WERI-Rb-1 (cell line): Measurements from ENCODE around the gene SEBOX.
A peak's percentile ranks its signal among the peaks of the same experiment; 100 is the strongest.

Experiments
- DNase-seq: peaks from one replicate; pipeline ENCODE4 v3.0.0-alpha.2; 2020
- H3K27ac ChIP-seq: fragments of 250-450 bp; sonication (Bioruptor Pico); 2 replicates; pipeline ENCODE4 v1.5.1; 2020; ENCODE audit warnings: mild to moderate bottlenecking, moderate library complexity
- H3K27me3 ChIP-seq: fragments of 250-450 bp; sonication (Bioruptor Pico); 2 replicates; pipeline ENCODE4 v1.5.1; 2021; ENCODE audit warnings: mild to moderate bottlenecking, low read depth, moderate library complexity; ENCODE audit not compliant: insufficient read depth, severe bottlenecking
- H3K36me3 ChIP-seq: fragments of 250-450 bp; sonication (Bioruptor Pico); 2 replicates; pipeline ENCODE4 v1.5.1; 2020; ENCODE audit warnings: mild to moderate bottlenecking, moderate library complexity
- H3K4me3 ChIP-seq: 2 replicates; pipeline ENCODE4 v1.5.1; 2011; ENCODE audit warnings: low read depth, mild to moderate bottlenecking, control low read depth, low read length
- H3K9me3 ChIP-seq: fragments of 250-450 bp; sonication (Bioruptor Pico); 2 replicates; pipeline ENCODE4 v1.5.1; 2021; ENCODE audit warnings: mild to moderate bottlenecking, moderate library complexity; ENCODE audit not compliant: severe bottlenecking
- TF ChIP-seq, protein P1 (sequence below): IDR thresholded peaks from 2 replicates; pipeline ENCODE4 v1.5.1; 2011; ENCODE audit warnings: low read depth, mild to moderate bottlenecking, control low read depth, inconsistent platforms, low read length

The SEBOX gene

GRCh38 chr17:28357061-28357900 is 7.7 kb downstream of the SEBOX start, which contains the start of gene POLDIP2:
TSS of gene POLDIP2 (minus strand) at chr17:28357527. CDS start at chr17:28357448, 79 bp downstream.
- Histone ChIP-seq H3K36me3 (peaks cover 62% of the 10 kb centered on the region), H3K4me3 (peak within 1 kb of the TSS; percentile 80)
- TF ChIP-seq, protein P1, sequence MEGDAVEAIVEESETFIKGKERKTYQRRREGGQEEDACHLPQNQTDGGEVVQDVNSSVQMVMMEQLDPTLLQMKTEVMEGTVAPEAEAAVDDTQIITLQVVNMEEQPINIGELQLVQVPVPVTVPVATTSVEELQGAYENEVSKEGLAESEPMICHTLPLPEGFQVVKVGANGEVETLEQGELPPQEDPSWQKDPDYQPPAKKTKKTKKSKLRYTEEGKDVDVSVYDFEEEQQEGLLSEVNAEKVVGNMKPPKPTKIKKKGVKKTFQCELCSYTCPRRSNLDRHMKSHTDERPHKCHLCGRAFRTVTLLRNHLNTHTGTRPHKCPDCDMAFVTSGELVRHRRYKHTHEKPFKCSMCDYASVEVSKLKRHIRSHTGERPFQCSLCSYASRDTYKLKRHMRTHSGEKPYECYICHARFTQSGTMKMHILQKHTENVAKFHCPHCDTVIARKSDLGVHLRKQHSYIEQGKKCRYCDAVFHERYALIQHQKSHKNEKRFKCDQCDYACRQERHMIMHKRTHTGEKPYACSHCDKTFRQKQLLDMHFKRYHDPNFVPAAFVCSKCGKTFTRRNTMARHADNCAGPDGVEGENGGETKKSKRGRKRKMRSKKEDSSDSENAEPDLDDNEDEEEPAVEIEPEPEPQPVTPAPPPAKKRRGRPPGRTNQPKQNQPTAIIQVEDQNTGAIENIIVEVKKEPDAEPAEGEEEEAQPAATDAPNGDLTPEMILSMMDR: no peak

GRCh38 chr17:28350271-28350670 is 14.7 kb downstream of the SEBOX start:
- H3K27me3 ChIP-seq: no peaks in the 10 kb centered on the region
- H3K9me3 ChIP-seq: no peaks in the 10 kb centered on the region
- H3K4me3 ChIP-seq: no peak overlapping the region
- peaks cover 90% of the 10 kb centered on the region for H3K36me3 ChIP-seq
- TF ChIP-seq, protein P1: no peak
- no peak overlapping the region for H3K27ac ChIP-seq
- no peak for DNase-seq

More at GRCh38 chr17:28357061-28357900, 7.7 kb downstream of the SEBOX start, which contains the start of gene POLDIP2:
- H3K27me3 ChIP-seq: no peaks in the 10 kb centered on the region
- H3K27ac ChIP-seq: peak within 1 kb of the TSS; percentile 92
- DNase-seq: peak; percentile 95
- H3K9me3 ChIP-seq: no peaks in the 10 kb centered on the region

DNA sequence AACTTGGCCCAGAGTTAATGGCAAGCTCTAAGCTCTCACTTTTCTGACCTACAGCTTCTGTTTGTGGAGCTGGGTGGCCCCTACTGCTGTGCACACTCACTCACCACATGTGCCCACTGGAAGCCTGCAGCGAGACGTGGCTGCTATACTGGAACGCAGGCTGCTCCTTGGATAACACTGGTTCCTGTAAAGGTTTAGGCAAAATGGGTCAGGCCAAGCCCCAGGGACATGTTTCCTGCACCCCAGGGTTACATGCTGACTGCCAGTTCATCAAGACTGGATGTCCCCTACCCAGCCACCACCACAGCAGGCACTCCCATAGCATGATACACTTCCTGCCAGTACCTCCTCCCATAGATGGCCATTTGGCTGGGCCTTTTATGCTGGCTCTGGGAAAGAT is 16.0 kb downstream of the SEBOX start:
- no peak for DNase-seq
- H3K4me3 ChIP-seq: no peak overlapping the region
- no peaks in the 10 kb centered on the region for H3K9me3 ChIP-seq
- H3K27me3 ChIP-seq: no peaks in the 10 kb centered on the region
- TF ChIP-seq, protein P1: no peak
- no peak overlapping the region for H3K27ac ChIP-seq
- peaks cover 88% of the 10 kb centered on the region for H3K36me3 ChIP-seq

DNA sequence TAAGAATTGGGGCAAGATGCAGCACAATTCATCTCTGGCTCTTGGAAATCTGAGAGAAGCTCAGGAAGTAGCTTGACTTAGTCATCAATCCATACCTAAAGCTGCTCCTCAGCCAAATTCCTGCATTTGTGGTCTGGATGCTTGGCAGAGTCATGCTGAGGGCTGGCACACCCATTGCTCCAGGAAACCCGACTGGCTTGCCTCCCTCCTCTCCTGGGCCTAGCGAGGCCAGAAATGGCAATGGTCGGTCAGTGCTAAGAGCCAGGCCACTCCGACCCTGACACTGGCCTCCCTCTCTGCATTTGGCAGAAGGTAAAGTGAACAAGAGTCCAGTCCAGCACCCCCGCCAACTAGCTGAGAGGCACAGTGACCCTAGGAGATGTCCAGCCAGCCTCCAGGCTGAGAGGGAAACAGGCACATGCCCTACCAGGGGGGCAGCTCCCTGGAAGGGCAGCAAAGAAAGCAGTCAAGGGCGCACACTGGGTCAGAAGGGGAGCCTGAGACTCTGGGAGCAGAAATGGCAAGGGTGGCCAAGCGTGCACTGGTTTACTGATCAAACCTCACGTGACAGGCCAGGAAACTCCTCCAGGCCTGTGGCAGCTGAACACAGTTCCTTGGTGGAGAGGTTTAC is 17.6 kb downstream of the SEBOX start:
- TF ChIP-seq, protein P1: no peak
- DNase-seq: no peak
- Histone ChIP-seq H3K27ac (no peak overlapping the region), H3K27me3 (no peaks in the 10 kb centered on the region), H3K4me3 (no peak overlapping the region), H3K9me3 (no peaks in the 10 kb centered on the region), H3K36me3 (peaks cover 84% of the 10 kb centered on the region)

DNA sequence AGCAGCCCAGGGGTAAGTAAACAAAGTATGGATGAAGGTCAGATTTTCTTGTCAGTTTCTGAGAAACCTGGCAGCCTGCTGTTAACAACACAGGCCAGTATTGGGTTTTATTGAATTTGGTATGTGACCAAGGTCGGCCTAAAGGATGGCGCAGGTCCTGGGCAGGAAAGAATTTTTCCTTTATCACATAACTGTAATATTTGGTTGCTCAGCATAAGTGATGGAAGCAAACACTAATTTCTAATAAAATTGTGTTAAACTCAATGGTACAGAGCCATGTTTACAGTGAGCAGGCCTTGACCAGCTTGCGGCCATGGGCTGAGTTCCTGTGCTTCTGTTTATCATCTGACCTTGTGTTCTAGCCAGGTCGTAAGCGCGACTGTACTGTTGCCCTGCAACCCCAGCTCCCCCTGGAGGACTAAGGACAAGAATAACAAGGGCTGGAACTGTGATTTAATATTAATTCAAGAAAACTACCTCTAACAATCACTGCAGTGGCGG is 18.2 kb downstream of the SEBOX start:
- DNase-seq: peak; percentile 37
- Histone ChIP-seq H3K27ac (no peak overlapping the region), H3K36me3 (peaks cover 85% of the 10 kb centered on the region), H3K27me3 (no peaks in the 10 kb centered on the region), H3K9me3 (no peaks in the 10 kb centered on the region), H3K4me3 (no peak overlapping the region)
- TF ChIP-seq, protein P1: peak; percentile 29; the same call in 1 of the 2 replicates
